ENCODE measurements around the gene PSD2. TPM values are rescaled to one million over a fixed set of nuclear protein-coding genes. Genes with fewer than 3 reads are reported as not detected.
A peak's percentile ranks its signal among the peaks of the same experiment; 100 is the strongest.

PSD2 gene
- total and polyA plus RNA-seq, 2 experiments from 2014 or later: 0.08 to 0.10 TPM

DNA sequence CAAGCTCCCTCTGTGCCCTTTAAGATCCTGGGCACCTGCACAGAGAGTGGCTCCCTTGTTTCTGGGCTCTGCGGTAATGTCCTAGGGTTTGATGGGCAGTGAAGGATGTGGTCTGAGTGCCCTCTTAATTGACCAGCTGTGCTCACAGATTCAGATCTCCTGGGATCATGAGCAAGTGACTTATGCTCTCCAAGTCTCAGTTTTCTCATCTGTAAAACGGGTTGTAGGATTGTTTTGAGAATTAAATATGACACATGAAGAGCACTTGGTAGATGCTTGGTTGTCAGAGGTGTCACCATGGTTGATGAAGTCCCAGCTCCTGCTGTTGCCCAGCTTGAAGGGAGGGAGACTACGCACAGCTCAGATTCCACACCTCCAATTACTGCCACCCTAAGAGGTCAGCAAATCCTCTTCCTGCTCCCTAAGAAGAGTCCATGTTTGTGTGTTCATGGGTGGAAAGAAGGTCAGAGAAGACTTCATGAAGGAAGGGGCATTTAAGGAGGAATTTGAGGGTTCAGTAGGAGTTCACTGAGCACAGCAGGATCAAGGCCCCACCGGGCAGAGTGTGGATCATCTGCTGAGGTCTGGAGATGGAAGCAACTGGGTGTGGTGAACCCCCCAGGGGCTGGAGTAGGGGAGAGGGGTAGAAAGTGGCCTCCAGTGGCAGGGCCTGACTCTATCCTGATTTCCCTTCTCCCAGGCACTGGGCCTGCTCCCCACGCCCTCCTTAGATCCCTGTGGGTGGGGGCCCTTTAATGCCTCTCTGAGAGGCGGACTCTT is 1.4 kb upstream of the PSD2 start:
- Mint-ChIP-seq H3K4me3 (peak overlapping the region; percentile 65), H3K27ac (no peak overlapping the region), H3K36me3 (ENCODE audit: low read depth) (no peaks in the 10 kb centered on the region; the same call in 2 of the 3 replicates), H3K27me3 (ENCODE audit: insufficient read depth, low read depth, poor library complexity) (peaks cover 66% of the 10 kb centered on the region), H3K4me1 (peaks cover 9% of the 10 kb centered on the region), H3K9me3 (no peaks in the 10 kb centered on the region; the same call in 1 of the 3 replicates)
- Histone ChIP-seq H3K9me2 (ENCODE audit: insufficient read depth) (no peaks in the 10 kb centered on the region), H3K79me2 (replicated peaks; ENCODE audit: insufficient read depth) (no peaks in the 10 kb centered on the region), H3K4me1 (ENCODE audit: insufficient read depth) (peaks cover 9% of the 10 kb centered on the region), H4K20me1 (replicated peaks; ENCODE audit: insufficient read depth) (no peaks in the 10 kb centered on the region; the same call in 1 of the 2 replicates), H3K4me2 (peak overlapping the region; percentile 91), H3K36me3 (ENCODE audit: insufficient read depth) (no peaks in the 10 kb centered on the region), H3K27me3 (ENCODE audit: insufficient read depth) (peaks cover 83% of the 10 kb centered on the region), H3K4me3 (no peak overlapping the region; the same call in 1 of the 2 replicates), H2AFZ (no peak overlapping the region), H3K27ac (ENCODE audit: low read depth) (no peak overlapping the region), H3F3A (replicated peaks; ENCODE audit: low read depth) (no peaks in the 10 kb centered on the region)
- DNase-seq (ENCODE audit: low spot score) (no peak), ATAC-seq (no peak)
- no peak for TF ChIP-seq STAT1 (IDR thresholded peaks at IDR 0.05; ENCODE audit: unreplicated experiment)
- no peak for TF ChIP-seq ZNF331 (CRISPR knock-in tag; IDR thresholded peaks at IDR 0.05; ENCODE audit: low read depth)
- TF ChIP-seq, protein P1, sequence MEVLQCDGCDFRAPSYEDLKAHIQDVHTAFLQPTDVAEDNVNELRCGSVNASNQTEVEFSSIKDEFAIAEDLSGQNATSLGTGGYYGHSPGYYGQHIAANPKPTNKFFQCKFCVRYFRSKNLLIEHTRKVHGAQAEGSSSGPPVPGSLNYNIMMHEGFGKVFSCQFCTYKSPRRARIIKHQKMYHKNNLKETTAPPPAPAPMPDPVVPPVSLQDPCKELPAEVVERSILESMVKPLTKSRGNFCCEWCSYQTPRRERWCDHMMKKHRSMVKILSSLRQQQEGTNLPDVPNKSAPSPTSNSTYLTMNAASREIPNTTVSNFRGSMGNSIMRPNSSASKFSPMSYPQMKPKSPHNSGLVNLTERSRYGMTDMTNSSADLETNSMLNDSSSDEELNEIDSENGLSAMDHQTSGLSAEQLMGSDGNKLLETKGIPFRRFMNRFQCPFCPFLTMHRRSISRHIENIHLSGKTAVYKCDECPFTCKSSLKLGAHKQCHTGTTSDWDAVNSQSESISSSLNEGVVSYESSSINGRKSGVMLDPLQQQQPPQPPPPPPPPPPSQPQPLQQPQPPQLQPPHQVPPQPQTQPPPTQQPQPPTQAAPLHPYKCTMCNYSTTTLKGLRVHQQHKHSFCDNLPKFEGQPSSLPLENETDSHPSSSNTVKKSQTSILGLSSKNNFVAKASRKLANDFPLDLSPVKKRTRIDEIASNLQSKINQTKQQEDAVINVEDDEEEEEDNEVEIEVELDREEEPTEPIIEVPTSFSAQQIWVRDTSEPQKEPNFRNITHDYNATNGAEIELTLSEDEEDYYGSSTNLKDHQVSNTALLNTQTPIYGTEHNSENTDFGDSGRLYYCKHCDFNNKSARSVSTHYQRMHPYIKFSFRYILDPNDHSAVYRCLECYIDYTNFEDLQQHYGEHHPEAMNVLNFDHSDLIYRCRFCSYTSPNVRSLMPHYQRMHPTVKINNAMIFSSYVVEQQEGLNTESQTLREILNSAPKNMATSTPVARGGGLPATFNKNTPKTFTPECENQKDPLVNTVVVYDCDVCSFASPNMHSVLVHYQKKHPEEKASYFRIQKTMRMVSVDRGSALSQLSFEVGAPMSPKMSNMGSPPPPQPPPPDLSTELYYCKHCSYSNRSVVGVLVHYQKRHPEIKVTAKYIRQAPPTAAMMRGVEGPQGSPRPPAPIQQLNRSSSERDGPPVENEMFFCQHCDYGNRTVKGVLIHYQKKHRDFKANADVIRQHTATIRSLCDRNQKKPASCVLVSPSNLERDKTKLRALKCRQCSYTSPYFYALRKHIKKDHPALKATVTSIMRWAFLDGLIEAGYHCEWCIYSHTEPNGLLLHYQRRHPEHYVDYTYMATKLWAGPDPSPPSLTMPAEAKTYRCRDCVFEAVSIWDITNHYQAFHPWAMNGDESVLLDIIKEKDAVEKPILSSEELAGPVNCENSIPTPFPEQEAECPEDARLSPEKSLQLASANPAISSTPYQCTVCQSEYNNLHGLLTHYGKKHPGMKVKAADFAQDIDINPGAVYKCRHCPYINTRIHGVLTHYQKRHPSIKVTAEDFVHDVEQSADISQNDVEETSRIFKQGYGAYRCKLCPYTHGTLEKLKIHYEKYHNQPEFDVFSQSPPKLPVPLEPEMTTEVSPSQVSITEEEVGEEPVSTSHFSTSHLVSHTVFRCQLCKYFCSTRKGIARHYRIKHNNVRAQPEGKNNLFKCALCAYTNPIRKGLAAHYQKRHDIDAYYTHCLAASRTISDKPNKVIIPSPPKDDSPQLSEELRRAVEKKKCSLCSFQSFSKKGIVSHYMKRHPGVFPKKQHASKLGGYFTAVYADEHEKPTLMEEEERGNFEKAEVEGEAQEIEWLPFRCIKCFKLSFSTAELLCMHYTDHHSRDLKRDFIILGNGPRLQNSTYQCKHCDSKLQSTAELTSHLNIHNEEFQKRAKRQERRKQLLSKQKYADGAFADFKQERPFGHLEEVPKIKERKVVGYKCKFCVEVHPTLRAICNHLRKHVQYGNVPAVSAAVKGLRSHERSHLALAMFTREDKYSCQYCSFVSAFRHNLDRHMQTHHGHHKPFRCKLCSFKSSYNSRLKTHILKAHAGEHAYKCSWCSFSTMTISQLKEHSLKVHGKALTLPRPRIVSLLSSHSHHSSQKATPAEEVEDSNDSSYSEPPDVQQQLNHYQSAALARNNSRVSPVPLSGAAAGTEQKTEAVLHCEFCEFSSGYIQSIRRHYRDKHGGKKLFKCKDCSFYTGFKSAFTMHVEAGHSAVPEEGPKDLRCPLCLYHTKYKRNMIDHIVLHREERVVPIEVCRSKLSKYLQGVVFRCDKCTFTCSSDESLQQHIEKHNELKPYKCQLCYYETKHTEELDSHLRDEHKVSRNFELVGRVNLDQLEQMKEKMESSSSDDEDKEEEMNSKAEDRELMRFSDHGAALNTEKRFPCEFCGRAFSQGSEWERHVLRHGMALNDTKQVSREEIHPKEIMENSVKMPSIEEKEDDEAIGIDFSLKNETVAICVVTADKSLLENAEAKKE (CRISPR knock-in tag; IDR thresholded peaks at IDR 0.05): no peak
- TF ChIP-seq, protein P2, sequence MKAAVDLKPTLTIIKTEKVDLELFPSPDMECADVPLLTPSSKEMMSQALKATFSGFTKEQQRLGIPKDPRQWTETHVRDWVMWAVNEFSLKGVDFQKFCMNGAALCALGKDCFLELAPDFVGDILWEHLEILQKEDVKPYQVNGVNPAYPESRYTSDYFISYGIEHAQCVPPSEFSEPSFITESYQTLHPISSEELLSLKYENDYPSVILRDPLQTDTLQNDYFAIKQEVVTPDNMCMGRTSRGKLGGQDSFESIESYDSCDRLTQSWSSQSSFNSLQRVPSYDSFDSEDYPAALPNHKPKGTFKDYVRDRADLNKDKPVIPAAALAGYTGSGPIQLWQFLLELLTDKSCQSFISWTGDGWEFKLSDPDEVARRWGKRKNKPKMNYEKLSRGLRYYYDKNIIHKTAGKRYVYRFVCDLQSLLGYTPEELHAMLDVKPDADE (IDR thresholded peaks at IDR 0.05): no peak
- TF ChIP-seq JUNB (IDR thresholded peaks at IDR 0.05; ENCODE audit: unreplicated experiment): no peak
- no peak for TF ChIP-seq ZNF114 (CRISPR knock-in tag; IDR thresholded peaks at IDR 0.05)
- no peak for TF ChIP-seq NANOG (IDR thresholded peaks at IDR 0.05; ENCODE audit: borderline replicate concordance)
- no peak for TF ChIP-seq POLR2AphosphoS5 (IDR thresholded peaks at IDR 0.05; ENCODE audit: low read depth)
- TF ChIP-seq EZH2 (IDR thresholded peaks at IDR 0.05; ENCODE audit: low read depth, unreplicated experiment): no peak
- TF ChIP-seq, protein P3, sequence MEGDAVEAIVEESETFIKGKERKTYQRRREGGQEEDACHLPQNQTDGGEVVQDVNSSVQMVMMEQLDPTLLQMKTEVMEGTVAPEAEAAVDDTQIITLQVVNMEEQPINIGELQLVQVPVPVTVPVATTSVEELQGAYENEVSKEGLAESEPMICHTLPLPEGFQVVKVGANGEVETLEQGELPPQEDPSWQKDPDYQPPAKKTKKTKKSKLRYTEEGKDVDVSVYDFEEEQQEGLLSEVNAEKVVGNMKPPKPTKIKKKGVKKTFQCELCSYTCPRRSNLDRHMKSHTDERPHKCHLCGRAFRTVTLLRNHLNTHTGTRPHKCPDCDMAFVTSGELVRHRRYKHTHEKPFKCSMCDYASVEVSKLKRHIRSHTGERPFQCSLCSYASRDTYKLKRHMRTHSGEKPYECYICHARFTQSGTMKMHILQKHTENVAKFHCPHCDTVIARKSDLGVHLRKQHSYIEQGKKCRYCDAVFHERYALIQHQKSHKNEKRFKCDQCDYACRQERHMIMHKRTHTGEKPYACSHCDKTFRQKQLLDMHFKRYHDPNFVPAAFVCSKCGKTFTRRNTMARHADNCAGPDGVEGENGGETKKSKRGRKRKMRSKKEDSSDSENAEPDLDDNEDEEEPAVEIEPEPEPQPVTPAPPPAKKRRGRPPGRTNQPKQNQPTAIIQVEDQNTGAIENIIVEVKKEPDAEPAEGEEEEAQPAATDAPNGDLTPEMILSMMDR (conservative IDR thresholded peaks at IDR 0.05; ENCODE audit: low read depth in 2 of 2): no peak
- TF ChIP-seq, protein P4, sequence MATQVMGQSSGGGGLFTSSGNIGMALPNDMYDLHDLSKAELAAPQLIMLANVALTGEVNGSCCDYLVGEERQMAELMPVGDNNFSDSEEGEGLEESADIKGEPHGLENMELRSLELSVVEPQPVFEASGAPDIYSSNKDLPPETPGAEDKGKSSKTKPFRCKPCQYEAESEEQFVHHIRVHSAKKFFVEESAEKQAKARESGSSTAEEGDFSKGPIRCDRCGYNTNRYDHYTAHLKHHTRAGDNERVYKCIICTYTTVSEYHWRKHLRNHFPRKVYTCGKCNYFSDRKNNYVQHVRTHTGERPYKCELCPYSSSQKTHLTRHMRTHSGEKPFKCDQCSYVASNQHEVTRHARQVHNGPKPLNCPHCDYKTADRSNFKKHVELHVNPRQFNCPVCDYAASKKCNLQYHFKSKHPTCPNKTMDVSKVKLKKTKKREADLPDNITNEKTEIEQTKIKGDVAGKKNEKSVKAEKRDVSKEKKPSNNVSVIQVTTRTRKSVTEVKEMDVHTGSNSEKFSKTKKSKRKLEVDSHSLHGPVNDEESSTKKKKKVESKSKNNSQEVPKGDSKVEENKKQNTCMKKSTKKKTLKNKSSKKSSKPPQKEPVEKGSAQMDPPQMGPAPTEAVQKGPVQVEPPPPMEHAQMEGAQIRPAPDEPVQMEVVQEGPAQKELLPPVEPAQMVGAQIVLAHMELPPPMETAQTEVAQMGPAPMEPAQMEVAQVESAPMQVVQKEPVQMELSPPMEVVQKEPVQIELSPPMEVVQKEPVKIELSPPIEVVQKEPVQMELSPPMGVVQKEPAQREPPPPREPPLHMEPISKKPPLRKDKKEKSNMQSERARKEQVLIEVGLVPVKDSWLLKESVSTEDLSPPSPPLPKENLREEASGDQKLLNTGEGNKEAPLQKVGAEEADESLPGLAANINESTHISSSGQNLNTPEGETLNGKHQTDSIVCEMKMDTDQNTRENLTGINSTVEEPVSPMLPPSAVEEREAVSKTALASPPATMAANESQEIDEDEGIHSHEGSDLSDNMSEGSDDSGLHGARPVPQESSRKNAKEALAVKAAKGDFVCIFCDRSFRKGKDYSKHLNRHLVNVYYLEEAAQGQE (IDR thresholded peaks at IDR 0.05; ENCODE audit: unreplicated experiment): no peak
- no peak for TF ChIP-seq EZH2phosphoT487 (IDR thresholded peaks at IDR 0.05; ENCODE audit: unreplicated experiment)
- no peak for TF ChIP-seq CREB1 (CRISPR knock-in tag; IDR thresholded peaks at IDR 0.05; ENCODE audit: low read depth)
